Fibroblast of skin of scalp (primary cell): ENCODE data around the gene CNTN4.
"Not testable (repeated sequence)": the region's sequence is repeated elsewhere in the genome, so short reads cannot be mapped to it uniquely, and the experiment has no call there.

Experiments used
- DNase-seq: peaks from one replicate; pipeline ENCODE4 v3.0.0-alpha.2; 2013

CNTN4 gene

GRCh38 chr3:2984831-2985220, 886.2 kb downstream of the CNTN4 start:
- DNase-seq = no peak

GRCh38 chr3:2985479-2985878, 886.8 kb downstream of the CNTN4 start:
- no peak for DNase-seq

GRCh38 chr3:2992534-2992933, 893.9 kb downstream of the CNTN4 start:
- no peak for DNase-seq

GRCh38 chr3:2993130-2993529, 894.5 kb downstream of the CNTN4 start:
- not testable (repeated sequence) for DNase-seq

GRCh38 chr3:2993736-2994135, 895.1 kb downstream of the CNTN4 start:
- no peak for DNase-seq

GRCh38 chr3:2995195-2995594, 896.5 kb downstream of the CNTN4 start:
- DNase-seq = no peak

- DNase-seq = no peak
Observed at GRCh38 chr3:3005146-3005744, 906.6 kb downstream of the CNTN4 start.

- DNase-seq = no peak
Observed at GRCh38 chr3:3013317-3014052, 914.8 kb downstream of the CNTN4 start.

GRCh38 chr3:3015185-3016089, 916.8 kb downstream of the CNTN4 start:
- peak; percentile 19 for DNase-seq

- DNase-seq = no peak
Observed at GRCh38 chr3:3016226-3016625, 917.6 kb downstream of the CNTN4 start.

- no peak for DNase-seq
Observed at GRCh38 chr3:3020209-3020608, 921.5 kb downstream of the CNTN4 start.

GRCh38 chr3:3023111-3023745, 924.6 kb downstream of the CNTN4 start:
- DNase-seq = no peak

GRCh38 chr3:3027976-3028567, 929.4 kb downstream of the CNTN4 start:
- DNase-seq = no peak

- DNase-seq = peak; percentile 51
Observed at GRCh38 chr3:3031326-3031725, 932.7 kb downstream of the CNTN4 start.

GRCh38 chr3:3037156-3037555, 938.5 kb downstream of the CNTN4 start:
- DNase-seq = no peak

- DNase-seq = peak; percentile 2
Observed at GRCh38 chr3:3038201-3038991, 939.7 kb downstream of the CNTN4 start.

- DNase-seq = no peak
Observed at GRCh38 chr3:3053974-3054373, 955.3 kb downstream of the CNTN4 start.

- no peak for DNase-seq
Observed at GRCh38 chr3:3059645-3060044, 961.0 kb downstream of the CNTN4 start.

- no peak for DNase-seq
Observed at GRCh38 chr3:3064297-3064696, 965.6 kb downstream of the CNTN4 start.

GRCh38 chr3:3065876-3066275, 967.2 kb downstream of the CNTN4 start:
- peak; percentile 27 for DNase-seq

GRCh38 chr3:3066378-3066777, 967.7 kb downstream of the CNTN4 start:
- DNase-seq = no peak

- DNase-seq = no peak
Observed at GRCh38 chr3:3066910-3067309, 968.2 kb downstream of the CNTN4 start.
